AG10803 (cell line): ENCODE results near the gene MED16.

Experiments used
- DNase-seq: peaks from one replicate; pipeline ENCODE4 v3.0.0; 2010; ENCODE audit warnings: low read depth
- H3K4me3 ChIP-seq: 2 replicates; pipeline ENCODE4 v1.5.1; 2011; ENCODE audit warnings: mild to moderate bottlenecking, low read length, control low read depth
- CTCF ChIP-seq: conservative IDR thresholded peaks from 2 replicates; pipeline ENCODE4 v1.5.1; 2011; ENCODE audit warnings: mild to moderate bottlenecking, low read length, control low read depth, inconsistent platforms

The MED16 gene

GRCh38 chr19:938233-938923, 45.4 kb upstream of the MED16 start:
- no peak for DNase-seq
- TF ChIP-seq CTCF, result no peak
- H3K4me3 ChIP-seq, result no peak overlapping the region

- TF ChIP-seq CTCF, result no peak
- DNase-seq, result no peak
- no peak overlapping the region for H3K4me3 ChIP-seq
Observed at GRCh38 chr19:937259-937694, 44.3 kb upstream of the MED16 start.

GRCh38 chr19:936175-936546, 43.2 kb upstream of the MED16 start:
- DNase-seq, result no peak
- H3K4me3 ChIP-seq, result no peak overlapping the region
- TF ChIP-seq CTCF, result no peak

GRCh38 chr19:934865-935479, 42.0 kb upstream of the MED16 start:
- H3K4me3 ChIP-seq, result no peak overlapping the region
- peak; percentile 76 for DNase-seq
- TF ChIP-seq CTCF, result 0 out of 2 replicates have a peak, but pooled peaks have one; percentile 5

- no peak for DNase-seq
- TF ChIP-seq CTCF, result no peak
- no peak overlapping the region for H3K4me3 ChIP-seq
Observed at GRCh38 chr19:934197-934840, 41.3 kb upstream of the MED16 start.

GRCh38 chr19:933553-933882, 40.5 kb upstream of the MED16 start:
- no peak for TF ChIP-seq CTCF
- H3K4me3 ChIP-seq, result peak overlapping the region; percentile 31; the same call in 1 of the 2 replicates
- no peak for DNase-seq
